Spleen (tissue), 11 donors: ENCODE data around the gene DMD. TPM values are rescaled to one million over a fixed set of nuclear protein-coding genes. Genes with fewer than 3 reads are reported as not detected.

Experiments
- DNase-seq: peaks from one replicate; pipeline ENCODE4 v3.0.0-alpha.2; 2020
- H3K27ac ChIP-seq, 8 donors: fragments of 200-600 bp; sonication (generic) in 7 of 8; 1 replicate in 4 of 8; 2 replicates in 4 of 8; pipeline versions ENCODE4 v1.5.0 to v1.8.0; 2016 to 2021; ENCODE audit warnings: inconsistent platforms in 4 of 8, mild to moderate bottlenecking in 4 of 8, moderate library complexity in 1 of 8
- H3K27me3 ChIP-seq, 7 donors: fragments of 200-600 bp; sonication (generic) in 6 of 7; replicated peaks in 1 of 7; 1 replicate in 4 of 7; 2 replicates in 3 of 7; pipeline versions ENCODE4 v1.5.0 to v1.8.0; 2016 to 2021; ENCODE audit warnings: inconsistent platforms in 3 of 7, mild to moderate bottlenecking in 1 of 7
- H3K36me3 ChIP-seq, 6 donors: fragments of 200-600 bp; sonication (generic) in 5 of 6; 1 replicate in 4 of 6; 2 replicates in 2 of 6; pipeline versions ENCODE4 v1.5.0 to v1.8.0; 2016 to 2021; ENCODE audit warnings: inconsistent platforms in 2 of 6
- H3K4me1 ChIP-seq, 6 donors: fragments of 200-600 bp; sonication (generic) in 5 of 6; 1 replicate in 3 of 6; 2 replicates in 3 of 6; pipeline versions ENCODE4 v1.5.0 to v1.8.0; 2016 to 2021; ENCODE audit warnings: inconsistent platforms in 3 of 6
- H3K4me3 ChIP-seq, 8 donors: fragments of 200-600 bp; sonication (generic) in 7 of 8; 1 replicate in 4 of 8; 2 replicates in 4 of 8; pipeline versions ENCODE4 v1.5.0 to v1.8.0; 2016 to 2021; ENCODE audit warnings: inconsistent platforms in 4 of 8, mild to moderate bottlenecking in 4 of 8, moderate library complexity in 2 of 8
- H3K9me3 ChIP-seq, 8 donors: fragments of 200-600 bp; sonication (generic) in 7 of 8; 1 replicate in 4 of 8; 2 replicates in 4 of 8; pipeline versions ENCODE4 v1.5.0 to v1.8.0; 2016 to 2021; ENCODE audit warnings: inconsistent platforms in 4 of 8
- POLR2A ChIP-seq, 3 donors: fragments of 450-650 bp; IDR thresholded peaks; one replicate each; pipeline ENCODE4 v1.5.1; 2017; ENCODE audit warnings: antibody characterized with exemption in 3 of 3, mild to moderate bottlenecking in 1 of 3
- POLR2AphosphoS5 ChIP-seq, 3 donors: sonication (generic); formaldehyde crosslinking; IDR thresholded peaks; one replicate each; pipeline ENCODE4 v1.5.1; 2017; ENCODE audit warnings: antibody characterized with exemption in 3 of 3
- WGBS, 5 donors: extraction: QIAGEN DNeasy Blood & Tissue Kit in 3 of 5; methylation state at CpG; one replicate each; pipeline versions ENCODE4 v1.1.5 to v1.1.7; 2013 to 2018; 5-methylcytosine and 5-hydroxymethylcytosine counted together
- intact Hi-C: fragments of 100-400 bp; cut with DNase I; formaldehyde crosslinking; loops from one replicate; pipeline ENCODE4 v1.15.0; 2023; ENCODE audit warnings: low total_unique reads
- polyA plus RNA-seq, 3 donors: library from polyadenylated mRNA; stranded (reverse); fragments of 200-250 nt; gene quantifications; one replicate each; pipeline ENCODE4 v1.2.1, GENCODE V29; 2013
- total RNA-seq, 7 donors: library from RNA; depleted of rRNA in 3 of 7; stranded (reverse); fragments of >200 nt in 3 of 7; fragmentation: NEBNext Ultra II Directional in 4 of 7; extraction: Animal tissue kit (Norgen Biotek cat#: 25700) in 4 of 7; gene quantifications; one replicate each; pipeline versions ENCODE4 v1.1.0 to v1.2.1, GENCODE V29; 2016 to 2021
- TF ChIP-seq, protein P1 (sequence below), 11 experiments: fragments of 200-600 bp in 7 of 11; fragments of 450-650 bp in 4 of 11; sonication (generic) in 4 of 11; IDR thresholded peaks in 8 of 11; conservative IDR thresholded peaks in 3 of 11; 1 replicate in 7 of 11; 2 replicates in 4 of 11; pipeline versions ENCODE4 v1.4.0 to v1.8.0; 2016 to 2021; ENCODE audit warnings: antibody characterized with exemption in 11 of 11, inconsistent platforms in 4 of 11, mild to moderate bottlenecking in 1 of 11
- donor health status: healthy with polysubstance abuse.
- donor health status: DM: no; HTN: no; CAD: no; lungs with moderate emphysema.
- donor health status: DM: no; HTN: no; CAD: no.
- donor health status: Bipolar disorder and iron deficiency.
- donor health status: healthy.
- donor health status: DM: no; HTN: no; CAD: no.
- donor health status: DM: yes; HTN: yes; CAD: no.

DMD gene
- total and polyA plus RNA-seq, 10 donors, result 1.3 to 11.3 (median 4.4) TPM

DNA sequence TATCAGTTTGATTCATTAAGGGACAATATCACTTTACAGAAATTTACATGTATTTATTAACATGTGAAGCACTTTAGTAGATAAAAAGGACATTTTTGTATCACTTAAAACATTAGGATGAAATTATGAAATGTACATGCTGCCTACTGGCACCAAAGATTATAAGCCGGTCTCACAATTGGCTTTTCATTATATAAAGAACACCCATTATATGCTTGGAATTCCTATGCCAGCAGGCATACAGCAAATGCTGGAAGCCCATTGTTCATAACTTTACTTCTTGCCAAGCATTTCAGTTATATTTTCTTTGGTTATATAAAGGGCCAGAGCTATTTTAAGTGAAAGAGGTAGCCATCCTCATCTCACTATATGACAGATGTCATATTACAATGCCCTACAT, 145.9 kb downstream of the DMD start:
- WGBS, 5 donors, result 93 to 100% (median 97%) methylated on average over 1 of the region's 1 CpG
- no peak overlapping the region for H3K4me3 ChIP-seq
- H3K36me3 ChIP-seq, result no peaks in the 10 kb centered on the region
- H3K4me1 ChIP-seq, result no peaks in the 10 kb centered on the region
- intact Hi-C loops, result no loop called here
- TF ChIP-seq, protein P1, sequence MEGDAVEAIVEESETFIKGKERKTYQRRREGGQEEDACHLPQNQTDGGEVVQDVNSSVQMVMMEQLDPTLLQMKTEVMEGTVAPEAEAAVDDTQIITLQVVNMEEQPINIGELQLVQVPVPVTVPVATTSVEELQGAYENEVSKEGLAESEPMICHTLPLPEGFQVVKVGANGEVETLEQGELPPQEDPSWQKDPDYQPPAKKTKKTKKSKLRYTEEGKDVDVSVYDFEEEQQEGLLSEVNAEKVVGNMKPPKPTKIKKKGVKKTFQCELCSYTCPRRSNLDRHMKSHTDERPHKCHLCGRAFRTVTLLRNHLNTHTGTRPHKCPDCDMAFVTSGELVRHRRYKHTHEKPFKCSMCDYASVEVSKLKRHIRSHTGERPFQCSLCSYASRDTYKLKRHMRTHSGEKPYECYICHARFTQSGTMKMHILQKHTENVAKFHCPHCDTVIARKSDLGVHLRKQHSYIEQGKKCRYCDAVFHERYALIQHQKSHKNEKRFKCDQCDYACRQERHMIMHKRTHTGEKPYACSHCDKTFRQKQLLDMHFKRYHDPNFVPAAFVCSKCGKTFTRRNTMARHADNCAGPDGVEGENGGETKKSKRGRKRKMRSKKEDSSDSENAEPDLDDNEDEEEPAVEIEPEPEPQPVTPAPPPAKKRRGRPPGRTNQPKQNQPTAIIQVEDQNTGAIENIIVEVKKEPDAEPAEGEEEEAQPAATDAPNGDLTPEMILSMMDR (IDR thresholded peaks at IDR 0.05 in 8 of 11, conservative IDR thresholded peaks at IDR 0.05 in 3 of 11), result no peak
- TF ChIP-seq POLR2AphosphoS5 (IDR thresholded peaks at IDR 0.05) (no peak), POLR2A (IDR thresholded peaks at IDR 0.05) (no peak)
- H3K27ac ChIP-seq, result no peak overlapping the region
- DNase-seq, result no peak
- H3K9me3 ChIP-seq, result no peaks in the 10 kb centered on the region
- no peaks in the 10 kb centered on the region for H3K27me3 ChIP-seq

DNA sequence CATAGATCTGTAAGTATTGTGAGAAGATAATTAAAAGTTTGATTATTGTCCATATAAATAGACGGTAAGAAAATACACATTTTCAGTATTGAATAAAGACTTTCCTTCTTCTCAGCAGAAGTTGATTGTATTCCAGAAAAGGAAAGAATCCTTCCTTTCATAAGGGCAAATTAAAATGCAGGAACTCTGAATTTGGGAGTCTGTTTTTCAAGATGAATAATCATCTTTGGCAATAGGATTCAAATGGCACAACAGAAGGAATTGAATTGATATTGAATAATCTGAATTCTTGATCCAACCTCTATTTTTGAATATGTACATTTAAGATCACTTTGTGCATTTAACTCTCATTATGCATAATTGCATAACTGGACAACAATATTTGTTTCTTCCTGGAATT, 149.3 kb downstream of the DMD start:
- no peaks in the 10 kb centered on the region for H3K36me3 ChIP-seq
- H3K27ac ChIP-seq, result no peak overlapping the region
- H3K9me3 ChIP-seq, result no peaks in the 10 kb centered on the region
- WGBS, 5 donors, result 84 to 96% (median 88%) methylated on average over 1 of the region's 1 CpG
- intact Hi-C loops, result no loop called here
- H3K27me3 ChIP-seq, result no peaks in the 10 kb centered on the region
- TF ChIP-seq, protein P1 (IDR thresholded peaks at IDR 0.05 in 8 of 11, conservative IDR thresholded peaks at IDR 0.05 in 3 of 11), result no peak
- no peak for TF ChIP-seq POLR2A (IDR thresholded peaks at IDR 0.05)
- no peak for TF ChIP-seq POLR2AphosphoS5 (IDR thresholded peaks at IDR 0.05)
- H3K4me1 ChIP-seq, result no peaks in the 10 kb centered on the region
- DNase-seq, result no peak
- H3K4me3 ChIP-seq, result no peak overlapping the region

DNA sequence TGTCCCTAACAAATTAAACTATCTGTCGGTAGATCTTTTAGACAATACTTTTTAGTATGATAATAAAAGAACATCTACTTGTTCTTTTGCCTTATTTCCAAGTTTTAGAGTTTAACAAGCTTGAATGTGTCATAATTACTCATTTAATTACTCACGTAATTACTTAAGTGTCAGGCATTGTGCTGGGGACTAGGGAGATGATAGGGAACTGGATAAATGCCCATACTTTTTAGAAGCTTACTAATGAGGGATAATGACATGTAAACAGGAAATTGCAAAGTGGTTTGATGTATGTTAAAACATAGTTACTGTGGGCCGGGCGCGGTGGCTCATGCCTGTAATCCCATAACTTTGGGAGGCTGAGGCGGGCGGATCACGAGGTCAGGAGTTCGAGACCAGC, 158.3 kb downstream of the DMD start:
- no peak overlapping the region for H3K27ac ChIP-seq
- no peaks in the 10 kb centered on the region for H3K4me1 ChIP-seq
- DNase-seq, result no peak
- no peak overlapping the region for H3K4me3 ChIP-seq
- WGBS, 5 donors, result 85 to 90% (median 89%) methylated on average over 8 to 9 of the region's 9 CpGs
- intact Hi-C loops, result no loop called here
- H3K9me3 ChIP-seq, result no peaks in the 10 kb centered on the region
- H3K36me3 ChIP-seq, result no peaks in the 10 kb centered on the region
- TF ChIP-seq POLR2A (IDR thresholded peaks at IDR 0.05) (no peak), POLR2AphosphoS5 (IDR thresholded peaks at IDR 0.05) (no peak)
- TF ChIP-seq, protein P1 (IDR thresholded peaks at IDR 0.05 in 8 of 11, conservative IDR thresholded peaks at IDR 0.05 in 3 of 11), result no peak
- no peaks in the 10 kb centered on the region for H3K27me3 ChIP-seq

DNA sequence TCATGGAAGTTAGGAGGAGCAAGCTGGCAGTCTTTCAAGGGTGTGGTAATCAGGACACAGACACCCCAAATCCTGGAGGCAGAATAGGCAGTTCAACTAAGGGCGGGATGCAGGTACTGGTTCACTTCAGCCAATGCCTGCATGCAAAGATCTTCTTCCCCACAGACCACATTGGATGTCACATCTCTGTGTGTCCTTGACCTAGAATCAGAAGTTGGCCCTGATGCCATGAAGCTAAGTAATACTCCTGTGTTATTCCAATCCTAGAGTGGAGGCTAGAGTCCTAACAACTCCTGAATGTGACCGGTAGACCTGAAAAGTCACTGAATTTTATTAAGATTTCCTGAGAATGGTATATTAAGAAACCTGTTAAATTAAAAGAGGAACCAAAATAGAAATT, 165.5 kb downstream of the DMD start:
- DNase-seq, result no peak
- Histone ChIP-seq H3K27ac (no peak overlapping the region), H3K27me3 (no peaks in the 10 kb centered on the region), H3K9me3 (no peaks in the 10 kb centered on the region), H3K36me3 (no peaks in the 10 kb centered on the region), H3K4me1 (no peaks in the 10 kb centered on the region), H3K4me3 (no peak overlapping the region)
- no peak for TF ChIP-seq POLR2A (IDR thresholded peaks at IDR 0.05)
- TF ChIP-seq, protein P1 (IDR thresholded peaks at IDR 0.05 in 8 of 11, conservative IDR thresholded peaks at IDR 0.05 in 3 of 11), result no peak
- no peak for TF ChIP-seq POLR2AphosphoS5 (IDR thresholded peaks at IDR 0.05)
- WGBS, 5 donors, result 86 to 94% (median 89%) methylated on average over 2 of the region's 2 CpGs
- intact Hi-C loops, result no loop called here
